Fibroblast of the conjunctiva (primary cell): ENCODE results near the gene SPTLC1.
"Not testable (repeated sequence)": the region's sequence is repeated elsewhere in the genome, so short reads cannot be mapped to it uniquely, and the experiment has no call there.

Experiments
- DNase-seq: peaks from one replicate; pipeline ENCODE4 v3.0.0-alpha.2; 2010; ENCODE audit warnings: low read depth

The SPTLC1 gene

GRCh38 chr9:92140074-92140753 lies 25.0 kb upstream of the SPTLC1 start:
- peak; percentile 62 for DNase-seq

GRCh38 chr9:92138960-92139540 lies 23.8 kb upstream of the SPTLC1 start:
- not testable (repeated sequence) for DNase-seq

GRCh38 chr9:92138157-92138959 lies 23.1 kb upstream of the SPTLC1 start:
- DNase-seq, result peak; percentile 34

GRCh38 chr9:92136184-92136858 lies 21.1 kb upstream of the SPTLC1 start:
- DNase-seq, result no peak

GRCh38 chr9:92135576-92135975 lies 20.4 kb upstream of the SPTLC1 start:
- no peak for DNase-seq

GRCh38 chr9:92133949-92134604 lies 18.9 kb upstream of the SPTLC1 start:
- peak; percentile 57 for DNase-seq

- not testable (repeated sequence) for DNase-seq
Observed at GRCh38 chr9:92132913-92133312, 17.7 kb upstream of the SPTLC1 start.

GRCh38 chr9:92132501-92132900 lies 17.3 kb upstream of the SPTLC1 start:
- no peak for DNase-seq

GRCh38 chr9:92122800-92123199 lies 7.6 kb upstream of the SPTLC1 start:
- DNase-seq, result no peak

GRCh38 chr9:92122061-92122460 lies 6.8 kb upstream of the SPTLC1 start:
- no peak for DNase-seq

GRCh38 chr9:92121265-92121664 lies 6.1 kb upstream of the SPTLC1 start:
- DNase-seq, result no peak

- no peak for DNase-seq
Observed at GRCh38 chr9:92120138-92120537, 4.9 kb upstream of the SPTLC1 start.

- no peak for DNase-seq
Observed at GRCh38 chr9:92119586-92119985, 4.4 kb upstream of the SPTLC1 start.

GRCh38 chr9:92108122-92108521 lies 7.1 kb downstream of the SPTLC1 start:
- DNase-seq, result no peak

GRCh38 chr9:92105446-92106225 lies 9.6 kb downstream of the SPTLC1 start:
- not testable (repeated sequence) for DNase-seq

- not testable (repeated sequence) for DNase-seq
Observed at GRCh38 chr9:92103601-92104000, 11.6 kb downstream of the SPTLC1 start.

GRCh38 chr9:92100237-92100911 lies 14.8 kb downstream of the SPTLC1 start:
- DNase-seq, result peak; percentile 51

- DNase-seq, result no peak
Observed at GRCh38 chr9:92098638-92099037, 16.6 kb downstream of the SPTLC1 start.

GRCh38 chr9:92097997-92098482 lies 17.2 kb downstream of the SPTLC1 start:
- peak; percentile 76 for DNase-seq

- DNase-seq, result no peak
Observed at GRCh38 chr9:92095236-92095635, 20.0 kb downstream of the SPTLC1 start.
